Measurements from ENCODE around the gene CIROP. TPM values are rescaled to one million over a fixed set of nuclear protein-coding genes. Genes with fewer than 3 reads are reported as not detected.
A peak's percentile ranks its signal among the peaks of the same experiment; 100 is the strongest.

Gene CIROP
- total RNA-seq, 1 experiment from 2014 or later = 0.42 TPM

DNA sequence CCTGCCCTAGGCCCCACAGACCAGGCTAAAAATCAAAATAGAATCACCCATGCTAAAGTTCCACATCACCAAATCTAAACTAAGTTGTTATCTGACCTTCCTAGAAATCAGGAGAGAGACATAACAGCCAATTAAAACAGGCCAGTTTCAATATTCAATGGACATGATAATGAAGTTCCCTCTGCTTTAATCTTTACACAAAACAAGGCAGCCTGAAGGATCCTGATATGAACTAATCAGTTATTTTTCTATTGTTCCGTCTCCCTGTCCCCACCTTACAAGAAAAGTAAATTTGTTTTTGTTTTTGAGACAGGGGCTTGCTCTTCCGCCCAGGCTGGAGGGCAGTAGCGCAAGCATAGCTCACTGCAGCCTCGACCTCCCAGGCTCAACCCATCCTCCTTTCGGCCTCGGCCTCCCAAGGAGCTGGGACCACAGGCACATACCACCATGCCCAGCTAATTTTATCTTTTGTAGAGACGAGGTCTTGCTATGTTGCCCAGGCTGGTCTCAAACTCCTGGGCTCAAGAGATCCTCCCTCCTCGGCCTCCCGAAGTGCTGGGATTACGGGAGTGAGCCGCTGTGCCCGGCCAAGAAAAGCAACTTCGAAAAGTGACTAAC, 19.7 kb upstream of the CIROP start:
- no peak overlapping the region for H3K4me3 ChIP-seq (ENCODE audit: insufficient read depth, low read depth, low read length)
- DNase-seq = no peak
- H3K36me3 ChIP-seq (replicated peaks; ENCODE audit: control insufficient read depth, insufficient read depth, low read length) = peaks cover 12% of the 10 kb centered on the region
- H3K27me3 ChIP-seq (ENCODE audit: control insufficient read depth, insufficient read depth, low read length) = no peaks in the 10 kb centered on the region

DNA sequence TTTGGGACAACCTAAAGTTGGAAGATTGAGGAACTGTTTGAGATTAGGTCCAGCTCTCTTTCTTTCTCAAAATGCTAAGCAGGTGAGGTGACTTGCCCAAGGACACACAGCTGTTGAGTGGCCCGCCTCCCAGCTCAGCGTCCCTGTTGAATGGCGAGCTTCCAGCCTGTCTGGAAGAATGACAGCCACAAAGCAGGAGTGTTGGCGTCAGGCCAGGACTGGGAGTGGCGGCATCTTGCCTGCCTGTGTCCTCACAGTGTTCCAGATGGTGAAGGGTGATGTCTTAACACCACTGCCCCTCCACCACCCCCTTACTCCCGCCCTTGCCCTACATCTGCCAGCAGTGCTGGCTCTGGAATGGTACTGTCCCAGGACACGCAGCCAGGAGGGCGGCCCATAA, 18.6 kb upstream of the CIROP start:
- no peaks in the 10 kb centered on the region for H3K27me3 ChIP-seq (ENCODE audit: control insufficient read depth, insufficient read depth, low read length)
- DNase-seq = no peak
- peaks cover 9% of the 10 kb centered on the region for H3K36me3 ChIP-seq (replicated peaks; ENCODE audit: control insufficient read depth, insufficient read depth, low read length)
- no peak overlapping the region for H3K4me3 ChIP-seq (ENCODE audit: insufficient read depth, low read depth, low read length)

GRCh38 chr14:23122086-23122485, 17.3 kb upstream of the CIROP start:
- Histone ChIP-seq H3K27me3 (ENCODE audit: control insufficient read depth, insufficient read depth, low read length) (no peaks in the 10 kb centered on the region), H3K4me3 (ENCODE audit: insufficient read depth, low read depth, low read length) (no peak overlapping the region), H3K36me3 (replicated peaks; ENCODE audit: control insufficient read depth, insufficient read depth, low read length) (peaks cover 4% of the 10 kb centered on the region)
- no peak for DNase-seq

DNA sequence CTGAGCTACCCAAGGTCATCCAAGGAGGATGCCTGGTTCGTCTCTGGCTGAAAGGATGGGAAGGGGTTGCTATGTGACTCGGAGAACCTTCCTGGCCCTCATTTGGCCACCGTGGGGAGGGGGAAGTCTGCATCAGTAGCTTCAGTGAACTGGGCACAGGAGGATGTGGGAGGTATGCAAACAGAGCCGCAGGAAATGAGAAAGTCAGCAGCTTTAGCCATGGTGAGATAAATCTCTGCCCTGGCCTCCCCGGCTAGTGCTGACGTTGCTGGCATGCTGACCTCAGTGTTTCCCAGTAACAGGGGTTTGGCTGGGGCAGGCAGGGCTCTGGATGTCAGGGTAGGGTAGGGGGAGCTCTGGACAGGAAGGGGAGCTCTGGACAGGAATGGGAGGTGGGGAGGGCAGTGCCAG, 16.6 kb upstream of the CIROP start:
- Histone ChIP-seq H3K27me3 (ENCODE audit: control insufficient read depth, insufficient read depth, low read length) (no peaks in the 10 kb centered on the region), H3K4me3 (ENCODE audit: insufficient read depth, low read depth, low read length) (no peak overlapping the region), H3K36me3 (replicated peaks; ENCODE audit: control insufficient read depth, insufficient read depth, low read length) (no peaks in the 10 kb centered on the region)
- peak; percentile 70 for DNase-seq

DNA sequence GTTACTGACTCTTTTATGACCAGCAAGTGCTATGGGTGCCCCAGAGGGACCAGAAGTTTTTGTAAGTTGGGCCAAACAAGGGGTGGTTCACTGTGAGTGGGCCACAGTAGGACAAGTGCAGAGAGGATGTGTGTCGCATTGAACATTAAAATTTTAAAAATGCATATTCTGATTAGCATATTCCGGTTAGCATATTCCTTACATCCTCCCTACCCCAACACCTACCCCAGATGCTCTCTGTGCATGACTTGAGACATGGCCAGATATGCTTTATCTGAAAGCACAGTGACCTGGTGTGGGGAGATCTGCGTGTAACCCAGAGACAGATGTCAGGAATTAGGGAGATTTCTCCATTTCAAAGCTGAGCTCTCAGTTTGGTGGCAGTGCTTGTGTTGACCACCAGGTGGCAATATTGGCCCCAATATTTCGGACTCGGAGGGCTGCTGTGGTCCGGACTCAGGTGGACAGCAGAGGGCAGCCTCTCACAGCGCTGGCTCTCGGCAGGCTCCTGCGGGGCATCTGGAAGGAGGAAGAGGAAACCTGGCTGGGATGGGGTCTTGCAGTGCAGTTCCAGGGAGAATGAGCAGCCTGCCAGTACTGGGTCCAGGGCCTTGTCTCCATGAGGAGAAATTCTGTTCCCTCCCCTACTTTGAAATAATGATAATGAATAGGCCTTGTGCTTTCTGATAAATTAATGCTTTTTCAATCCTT, 15.9 kb upstream of the CIROP start:
- Histone ChIP-seq H3K36me3 (replicated peaks; ENCODE audit: control insufficient read depth, insufficient read depth, low read length) (no peaks in the 10 kb centered on the region), H3K27me3 (ENCODE audit: control insufficient read depth, insufficient read depth, low read length) (no peaks in the 10 kb centered on the region), H3K4me3 (ENCODE audit: insufficient read depth, low read depth, low read length) (no peak overlapping the region)
- peak; percentile 97 for DNase-seq

GRCh38 chr14:23119363-23120327, 14.9 kb upstream of the CIROP start:
- DNase-seq = no peak
- Histone ChIP-seq H3K4me3 (ENCODE audit: insufficient read depth, low read depth, low read length) (no peak overlapping the region), H3K27me3 (ENCODE audit: control insufficient read depth, insufficient read depth, low read length) (no peaks in the 10 kb centered on the region), H3K36me3 (replicated peaks; ENCODE audit: control insufficient read depth, insufficient read depth, low read length) (no peaks in the 10 kb centered on the region)

DNA sequence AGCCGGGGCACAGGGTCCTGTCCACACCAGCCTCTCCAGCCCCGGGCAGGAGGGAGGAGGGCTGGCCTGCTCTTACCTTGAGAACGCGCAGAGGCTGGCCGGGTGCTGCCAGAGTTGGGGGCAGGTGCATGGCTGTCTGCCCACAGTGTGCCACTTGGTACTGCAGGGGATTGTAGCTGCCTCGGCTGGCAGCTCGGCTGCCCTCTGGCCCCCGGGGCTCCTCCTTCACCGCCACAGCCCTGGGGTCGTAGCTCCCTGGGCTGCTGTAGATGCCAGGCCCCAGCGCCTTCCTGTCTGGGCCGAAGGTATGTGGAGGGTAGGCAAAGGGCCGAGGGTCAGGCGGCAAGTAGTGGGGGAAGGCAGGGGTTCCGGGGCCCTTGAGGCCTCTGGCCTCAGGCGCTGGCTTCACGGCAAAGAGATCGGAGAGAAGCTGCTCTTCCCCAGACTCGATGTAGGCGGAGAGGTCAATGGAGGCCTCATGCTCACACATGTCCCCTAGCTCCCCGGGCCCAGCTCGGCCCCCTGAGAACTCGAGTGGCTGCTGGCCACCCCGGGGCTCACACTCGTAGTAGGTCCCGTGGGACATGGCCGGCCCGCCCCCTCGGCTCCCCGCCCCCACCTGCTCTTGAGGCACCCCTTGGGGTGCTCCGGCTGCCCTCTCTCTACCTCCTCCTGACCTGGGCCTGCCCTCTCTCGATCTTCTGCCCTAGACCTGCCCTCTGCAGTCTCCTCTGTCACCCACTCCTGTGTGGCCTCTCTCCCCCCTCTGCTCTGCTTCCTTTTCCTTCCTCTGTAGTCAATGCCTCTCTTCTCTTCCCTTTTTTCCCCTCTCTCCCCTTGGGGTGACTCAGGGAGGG, 13.9 kb upstream of the CIROP start, which contains the start of gene CEBPE:
Gene CEBPE, minus strand, starts transcription at position 750 of the 857 bp plus-strand sequence. Its CDS starts 164 bp downstream, at position 586.
- H3K4me3 ChIP-seq (ENCODE audit: insufficient read depth, low read depth, low read length) = no peak within 1 kb of the TSS
- H3K27me3 ChIP-seq (ENCODE audit: control insufficient read depth, insufficient read depth, low read length) = no peaks in the 10 kb centered on the region
- H3K36me3 ChIP-seq (replicated peaks; ENCODE audit: control insufficient read depth, insufficient read depth, low read length) = no peaks in the 10 kb centered on the region
- DNase-seq = peak; percentile 65

GRCh38 chr14:23117371-23118020, 12.7 kb upstream of the CIROP start:
- peak; percentile 63 for DNase-seq
- no peaks in the 10 kb centered on the region for H3K27me3 ChIP-seq (ENCODE audit: control insufficient read depth, insufficient read depth, low read length)
- no peaks in the 10 kb centered on the region for H3K36me3 ChIP-seq (replicated peaks; ENCODE audit: control insufficient read depth, insufficient read depth, low read length)
- H3K4me3 ChIP-seq (ENCODE audit: insufficient read depth, low read depth, low read length) = no peak overlapping the region

DNA sequence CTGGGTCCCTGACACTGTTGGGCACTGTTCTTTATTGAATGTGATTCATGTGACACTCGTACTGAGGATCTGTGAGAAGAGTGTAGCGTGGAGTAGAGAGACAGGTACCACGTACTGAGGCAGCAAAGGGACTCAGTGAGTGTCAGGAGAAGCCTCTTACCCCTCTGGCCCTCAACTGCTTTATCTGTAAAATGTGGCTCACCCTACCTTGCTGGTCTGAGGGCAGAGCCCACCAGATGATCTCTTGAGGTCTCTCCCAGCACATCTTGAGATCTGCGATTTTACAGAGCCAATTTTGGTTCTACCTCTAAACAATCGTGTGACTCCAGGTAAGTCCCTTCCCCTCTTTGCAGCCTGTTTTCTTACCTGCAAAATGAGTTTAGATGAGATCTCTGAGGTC, 11.1 kb upstream of the CIROP start:
- H3K4me3 ChIP-seq (ENCODE audit: insufficient read depth, low read depth, low read length) = no peak overlapping the region
- no peaks in the 10 kb centered on the region; the same call in 1 of the 2 replicates for H3K27me3 ChIP-seq (ENCODE audit: control insufficient read depth, insufficient read depth, low read length)
- no peak for DNase-seq
- H3K36me3 ChIP-seq (replicated peaks; ENCODE audit: control insufficient read depth, insufficient read depth, low read length) = no peaks in the 10 kb centered on the region

GRCh38 chr14:23115039-23115731, 10.4 kb upstream of the CIROP start:
- no peak overlapping the region for H3K4me3 ChIP-seq (ENCODE audit: insufficient read depth, low read depth, low read length)
- no peaks in the 10 kb centered on the region for H3K36me3 ChIP-seq (replicated peaks; ENCODE audit: control insufficient read depth, insufficient read depth, low read length)
- DNase-seq = no peak
- H3K27me3 ChIP-seq (ENCODE audit: control insufficient read depth, insufficient read depth, low read length) = no peaks in the 10 kb centered on the region; the same call in 1 of the 2 replicates

DNA sequence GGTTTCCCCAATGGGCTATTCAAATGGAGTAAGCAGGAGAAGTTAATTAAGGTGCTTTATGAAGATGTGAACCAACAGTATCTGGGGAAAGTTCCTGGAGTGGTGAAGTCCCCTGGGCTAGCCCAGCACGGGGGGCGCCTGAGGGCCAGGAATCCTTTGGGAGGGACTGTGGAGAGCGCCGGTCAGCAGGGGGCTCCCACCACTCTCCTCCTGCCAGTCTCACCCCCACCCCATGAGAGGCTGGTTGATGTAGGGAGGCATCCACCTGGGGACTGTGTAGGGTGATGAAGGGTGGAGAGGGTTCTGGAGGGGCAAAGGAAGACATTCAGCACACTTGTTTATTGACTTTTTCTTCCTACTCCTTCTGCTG, 9.9 kb upstream of the CIROP start:
- DNase-seq = no peak
- no peaks in the 10 kb centered on the region for H3K36me3 ChIP-seq (replicated peaks; ENCODE audit: control insufficient read depth, insufficient read depth, low read length)
- H3K27me3 ChIP-seq (ENCODE audit: control insufficient read depth, insufficient read depth, low read length) = no peaks in the 10 kb centered on the region; the same call in 1 of the 2 replicates
- H3K4me3 ChIP-seq (ENCODE audit: insufficient read depth, low read depth, low read length) = no peak overlapping the region

DNA sequence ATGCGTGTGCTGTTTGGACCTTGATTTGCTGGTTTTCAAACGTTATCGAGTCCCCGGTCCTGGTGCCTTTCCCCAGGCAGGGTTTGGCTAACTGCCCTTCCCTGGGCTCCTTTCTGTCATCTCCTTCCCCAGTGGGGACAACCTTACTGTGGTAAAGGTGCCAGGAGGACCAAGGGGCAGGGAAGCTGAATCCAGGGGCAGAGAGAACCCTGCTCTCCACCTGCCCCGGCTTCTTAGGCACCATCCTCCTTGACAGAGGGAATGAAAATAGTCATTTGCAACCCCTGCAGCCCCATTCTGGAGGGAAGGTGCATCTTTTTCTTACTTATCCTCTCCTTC, 9.3 kb upstream of the CIROP start:
- H3K36me3 ChIP-seq (replicated peaks; ENCODE audit: control insufficient read depth, insufficient read depth, low read length) = no peaks in the 10 kb centered on the region
- DNase-seq = no peak
- H3K27me3 ChIP-seq (ENCODE audit: control insufficient read depth, insufficient read depth, low read length) = no peaks in the 10 kb centered on the region; the same call in 1 of the 2 replicates
- no peak overlapping the region for H3K4me3 ChIP-seq (ENCODE audit: insufficient read depth, low read depth, low read length)

- peak; percentile 71 for DNase-seq
- Histone ChIP-seq H3K36me3 (replicated peaks; ENCODE audit: control insufficient read depth, insufficient read depth, low read length) (no peaks in the 10 kb centered on the region), H3K4me3 (ENCODE audit: insufficient read depth, low read depth, low read length) (no peak overlapping the region), H3K27me3 (ENCODE audit: control insufficient read depth, insufficient read depth, low read length) (no peaks in the 10 kb centered on the region; the same call in 1 of the 2 replicates)
Observed at GRCh38 chr14:23113431-23114119, 8.8 kb upstream of the CIROP start.

All from H7 (cell line).